Measurements from ENCODE around the gene KCNH8. TPM values are rescaled to one million over a fixed set of nuclear protein-coding genes. Genes with fewer than 3 reads are reported as not detected.

Gene KCNH8
- total and polyA plus RNA-seq, 2 of the 4 experiments (the other 2 are of a cell fraction) = not detected

DNA sequence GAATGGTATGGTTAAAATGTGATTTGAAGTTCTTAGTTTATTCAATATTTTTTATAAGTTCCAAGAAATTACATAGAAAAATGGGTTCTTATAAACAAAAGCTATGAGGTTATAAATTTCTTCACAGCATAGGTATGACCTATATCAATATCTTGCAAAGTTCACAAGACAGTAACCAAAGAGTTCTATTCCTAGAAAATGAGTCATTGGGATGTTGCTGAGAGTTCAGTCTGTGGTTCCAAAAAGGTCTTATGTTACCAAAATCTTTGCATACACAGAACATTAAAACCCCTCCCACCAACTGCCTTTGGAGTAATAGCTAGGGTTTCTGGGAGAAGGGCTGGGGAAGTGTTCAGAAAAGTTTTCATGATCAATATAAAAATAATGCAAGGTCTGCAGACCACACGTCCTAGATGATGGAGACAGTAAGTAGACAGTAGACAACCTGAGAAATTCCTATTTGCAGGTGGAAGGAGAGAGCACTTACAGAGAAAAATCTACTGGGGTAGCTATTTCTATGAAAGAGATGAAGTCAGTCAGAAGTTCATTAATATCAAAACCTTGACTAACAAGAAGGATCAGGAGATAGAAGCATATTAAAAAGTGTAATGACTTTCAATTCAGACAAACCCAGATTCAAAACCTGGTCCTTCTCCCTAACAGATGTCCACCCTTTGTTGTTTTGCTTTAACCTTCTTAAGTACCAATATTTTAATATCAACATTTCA, 279.3 kb downstream of the KCNH8 start:
- no TSS peak for BruUV-seq (replicated peaks)
- Histone ChIP-seq H3K9ac (ENCODE audit: low read depth, low read length) (no peak overlapping the region), H3K18ac (ENCODE audit: low read depth, low read length) (no peak overlapping the region), H2BK120ac (ENCODE audit: low read depth, low read length) (no peak overlapping the region), H2AK5ac (ENCODE audit: low read depth, low read length) (no peak overlapping the region), H4K5ac (ENCODE audit: low read depth, low read length) (no peak overlapping the region), H3K36me3 (ENCODE audit: control insufficient read depth, insufficient read depth, low read length) (no peaks in the 10 kb centered on the region), H2BK20ac (ENCODE audit: low read depth, low read length) (no peak overlapping the region), H3K4me3 (ENCODE audit: insufficient read depth, low read depth, low read length) (no peak overlapping the region), H3K79me1 (ENCODE audit: low read depth in 1 of 2, low read length in 2 of 2) (no peaks in the 10 kb centered on the region), H4K91ac (ENCODE audit: insufficient read depth, low read depth, low read length) (no peak overlapping the region), H4K20me1 (ENCODE audit: insufficient read depth, low read length) (no peaks in the 10 kb centered on the region), H3K9me1 (ENCODE audit: insufficient read depth, low read length) (no peaks in the 10 kb centered on the region), H3K4me2 (ENCODE audit: low read depth, low read length) (no peak overlapping the region), H4K8ac (ENCODE audit: low read depth in 2 of 2, low read length in 2 of 2) (no peak overlapping the region), H2AK9ac (replicated peaks; ENCODE audit: low read depth, low read length, poor library complexity) (no peak overlapping the region), H3K14ac (replicated peaks; ENCODE audit: low read depth, low read length) (no peak overlapping the region), H3K27ac (ENCODE audit: insufficient read depth, low read length) (no peak overlapping the region), H3K9me3 (ENCODE audit: control insufficient read depth, insufficient read depth, low read length) (peaks cover 3% of the 10 kb centered on the region; the same call in 1 of the 2 replicates), H2BK15ac (ENCODE audit: low read depth, low read length) (no peak overlapping the region), H3K23ac (ENCODE audit: low read depth, low read length) (no peak overlapping the region), H3K4ac (ENCODE audit: low read depth, low read length) (no peak overlapping the region), H3K27me3 (ENCODE audit: control insufficient read depth, insufficient read depth, low read length) (no peaks in the 10 kb centered on the region), H3K56ac (ENCODE audit: extremely low read depth, insufficient read depth, low read length) (no peak overlapping the region), H2AFZ (replicated peaks; ENCODE audit: low read length, poor library complexity) (no peak overlapping the region), H2BK5ac (ENCODE audit: low read depth, low read length, poor library complexity, severe bottlenecking) (no peak overlapping the region), H3K4me1 (ENCODE audit: control insufficient read depth, insufficient read depth, low read length) (no peaks in the 10 kb centered on the region)
- intact Hi-C loops (cut with micrococcal nuclease) = no loop called here
- ChIA-PET POLR2A (ENCODE audit: unreplicated experiment) (no interaction called here), CTCF (no interaction called here)
- ATAC-seq (ENCODE audit: low read depth) = no peak
- dilution Hi-C loops (cut with HindIII; ENCODE audit: low sequenced_read_pairs, unreplicated experiment) = no loop called here
- in situ Hi-C loops (cut with MboI; ENCODE audit: low sequenced_read_pairs) = no loop called here
- TF ChIP-seq NFE2L2 (IDR thresholded peaks at IDR 0.05; ENCODE audit: low read depth, low read length) (no peak), POLR2A (IDR thresholded peaks at IDR 0.05; ENCODE audit: low read depth, low read length) (no peak), FOS (IDR thresholded peaks at IDR 0.05; ENCODE audit: low read depth, low read length) (no peak), MXI1 (IDR thresholded peaks at IDR 0.05; ENCODE audit: borderline replicate concordance, low read depth, low read length) (no peak), CHD1 (IDR thresholded peaks at IDR 0.05; ENCODE audit: low read depth, low read length) (no peak), BHLHE40 (IDR thresholded peaks at IDR 0.05; ENCODE audit: low read depth, low read length) (no peak), MAZ (IDR thresholded peaks at IDR 0.05; ENCODE audit: borderline replicate concordance, low read depth, low read length) (no peak), SMC3 (IDR thresholded peaks at IDR 0.05; ENCODE audit: low read depth, low read length) (no peak), RAD21 (IDR thresholded peaks at IDR 0.05; ENCODE audit: low read length) (no peak), MAFK (IDR thresholded peaks at IDR 0.05; ENCODE audit: low read depth, low read length) (no peak), RFX5 (IDR thresholded peaks at IDR 0.05; ENCODE audit: low read depth, low read length) (no peak), RCOR1 (IDR thresholded peaks at IDR 0.05; ENCODE audit: insufficient replicate concordance, low read length) (no peak), CEBPB (IDR thresholded peaks at IDR 0.05; ENCODE audit: low read depth, low read length) (no peak)
- TF ChIP-seq, protein P1, sequence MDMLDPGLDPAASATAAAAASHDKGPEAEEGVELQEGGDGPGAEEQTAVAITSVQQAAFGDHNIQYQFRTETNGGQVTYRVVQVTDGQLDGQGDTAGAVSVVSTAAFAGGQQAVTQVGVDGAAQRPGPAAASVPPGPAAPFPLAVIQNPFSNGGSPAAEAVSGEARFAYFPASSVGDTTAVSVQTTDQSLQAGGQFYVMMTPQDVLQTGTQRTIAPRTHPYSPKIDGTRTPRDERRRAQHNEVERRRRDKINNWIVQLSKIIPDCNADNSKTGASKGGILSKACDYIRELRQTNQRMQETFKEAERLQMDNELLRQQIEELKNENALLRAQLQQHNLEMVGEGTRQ (IDR thresholded peaks at IDR 0.05; ENCODE audit: low read depth, low read length) = no peak
- TF ChIP-seq, protein P2, sequence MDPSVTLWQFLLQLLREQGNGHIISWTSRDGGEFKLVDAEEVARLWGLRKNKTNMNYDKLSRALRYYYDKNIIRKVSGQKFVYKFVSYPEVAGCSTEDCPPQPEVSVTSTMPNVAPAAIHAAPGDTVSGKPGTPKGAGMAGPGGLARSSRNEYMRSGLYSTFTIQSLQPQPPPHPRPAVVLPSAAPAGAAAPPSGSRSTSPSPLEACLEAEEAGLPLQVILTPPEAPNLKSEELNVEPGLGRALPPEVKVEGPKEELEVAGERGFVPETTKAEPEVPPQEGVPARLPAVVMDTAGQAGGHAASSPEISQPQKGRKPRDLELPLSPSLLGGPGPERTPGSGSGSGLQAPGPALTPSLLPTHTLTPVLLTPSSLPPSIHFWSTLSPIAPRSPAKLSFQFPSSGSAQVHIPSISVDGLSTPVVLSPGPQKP (IDR thresholded peaks at IDR 0.05; ENCODE audit: borderline replicate concordance, low read depth, low read length) = no peak
- TF ChIP-seq, protein P3, sequence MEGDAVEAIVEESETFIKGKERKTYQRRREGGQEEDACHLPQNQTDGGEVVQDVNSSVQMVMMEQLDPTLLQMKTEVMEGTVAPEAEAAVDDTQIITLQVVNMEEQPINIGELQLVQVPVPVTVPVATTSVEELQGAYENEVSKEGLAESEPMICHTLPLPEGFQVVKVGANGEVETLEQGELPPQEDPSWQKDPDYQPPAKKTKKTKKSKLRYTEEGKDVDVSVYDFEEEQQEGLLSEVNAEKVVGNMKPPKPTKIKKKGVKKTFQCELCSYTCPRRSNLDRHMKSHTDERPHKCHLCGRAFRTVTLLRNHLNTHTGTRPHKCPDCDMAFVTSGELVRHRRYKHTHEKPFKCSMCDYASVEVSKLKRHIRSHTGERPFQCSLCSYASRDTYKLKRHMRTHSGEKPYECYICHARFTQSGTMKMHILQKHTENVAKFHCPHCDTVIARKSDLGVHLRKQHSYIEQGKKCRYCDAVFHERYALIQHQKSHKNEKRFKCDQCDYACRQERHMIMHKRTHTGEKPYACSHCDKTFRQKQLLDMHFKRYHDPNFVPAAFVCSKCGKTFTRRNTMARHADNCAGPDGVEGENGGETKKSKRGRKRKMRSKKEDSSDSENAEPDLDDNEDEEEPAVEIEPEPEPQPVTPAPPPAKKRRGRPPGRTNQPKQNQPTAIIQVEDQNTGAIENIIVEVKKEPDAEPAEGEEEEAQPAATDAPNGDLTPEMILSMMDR (conservative IDR thresholded peaks at IDR 0.05; ENCODE audit: low read depth, low read length) = no peak
- DNase-seq = no peak
- no CpG with 5 or more reads among the region's 1 CpG for WGBS, 2 experiments (ENCODE audit: extremely low coverage in 2 of 2, insufficient read length in 1 of 2)
